HG03159 (cell line): ENCODE results near the gene GAD2.

Experiments used
- ATAC-seq: cut with Tn5 transposase; IDR thresholded peaks from one replicate; pipeline ENCODE4 v1.9.1; 2021; ENCODE audit warnings: mild to moderate bottlenecking, moderate library complexity; ENCODE audit not compliant: unreplicated experiment

The GAD2 gene

DNA sequence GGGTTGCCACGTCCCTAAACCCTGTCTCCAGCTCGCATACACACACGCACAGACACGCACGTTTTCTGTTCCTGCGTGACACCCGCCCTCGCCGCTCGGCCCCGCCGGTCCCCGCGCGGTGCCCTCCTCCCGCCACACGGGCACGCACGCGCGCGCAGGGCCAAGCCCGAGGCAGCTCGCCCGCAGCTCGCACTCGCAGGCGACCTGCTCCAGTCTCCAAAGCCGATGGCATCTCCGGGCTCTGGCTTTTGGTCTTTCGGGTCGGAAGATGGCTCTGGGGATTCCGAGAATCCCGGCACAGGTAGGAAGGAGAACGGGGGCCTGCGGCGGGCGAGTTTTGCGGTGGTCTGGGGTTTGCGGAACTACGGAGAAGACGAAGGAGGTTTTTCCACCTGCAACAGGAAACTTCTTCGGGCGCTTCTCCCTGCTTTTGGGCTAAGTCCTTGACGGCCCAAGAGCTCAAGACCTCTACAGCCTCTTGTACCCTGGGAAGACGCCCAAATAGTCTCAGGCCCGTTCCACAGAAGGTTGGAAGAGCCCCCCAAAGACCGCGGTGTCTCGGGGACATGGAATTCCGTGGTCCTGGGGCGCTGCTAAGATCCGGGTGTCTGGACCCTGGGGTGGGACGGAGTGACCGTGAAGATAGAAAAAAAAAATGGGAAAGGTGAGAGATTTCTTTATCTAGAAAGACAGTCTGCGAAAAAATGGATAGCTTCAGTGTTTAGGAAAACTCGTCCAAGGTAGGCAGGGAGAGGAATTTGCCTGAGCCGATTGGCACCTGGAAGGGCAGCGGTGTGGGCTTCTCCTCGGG, at the start of gene GAD2:
Gene GAD2, plus strand, starts transcription at position 190 of the 811 bp plus-strand sequence. Its CDS starts 36 bp downstream, at position 226.
- no peak for ATAC-seq

DNA sequence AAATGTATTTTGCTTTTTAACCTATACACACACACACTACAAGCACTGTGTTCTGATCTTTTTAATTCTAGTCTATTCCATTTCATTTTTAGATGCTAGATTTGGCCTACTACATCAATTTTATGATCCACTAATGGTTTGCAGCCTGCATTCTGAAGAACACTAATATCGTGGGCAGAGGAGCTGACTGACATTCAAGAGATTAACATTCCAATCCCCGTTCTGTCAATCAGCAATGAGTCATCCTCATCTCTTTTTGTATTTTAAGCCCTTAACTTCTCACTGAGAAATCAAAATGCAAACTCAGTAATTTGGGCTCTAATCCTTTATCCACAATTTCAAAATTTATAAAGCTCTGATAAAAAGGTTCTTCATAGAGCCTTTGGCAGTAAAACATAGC, 47.1 kb upstream of the GAD2 start:
- no peak for ATAC-seq

DNA sequence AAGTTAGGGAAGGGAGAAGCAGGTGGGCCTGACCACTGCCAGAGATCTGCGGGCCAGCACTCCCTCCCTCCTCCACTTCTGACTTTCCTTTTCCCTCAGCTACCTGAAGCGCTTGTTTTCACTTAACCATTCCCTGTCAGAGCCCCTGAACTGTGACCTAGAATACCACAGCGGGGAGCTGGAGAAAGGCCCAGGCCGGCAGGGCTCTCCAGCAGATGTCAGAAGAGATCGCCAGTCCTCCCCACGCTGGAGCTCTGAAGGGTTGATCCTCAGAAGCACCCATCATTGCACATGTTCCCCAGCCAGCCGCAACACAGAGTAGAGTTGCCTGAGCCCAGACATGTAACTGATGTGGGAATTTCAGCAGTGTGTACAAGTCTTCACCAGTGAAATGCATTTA, 44.4 kb upstream of the GAD2 start:
- no peak for ATAC-seq

DNA sequence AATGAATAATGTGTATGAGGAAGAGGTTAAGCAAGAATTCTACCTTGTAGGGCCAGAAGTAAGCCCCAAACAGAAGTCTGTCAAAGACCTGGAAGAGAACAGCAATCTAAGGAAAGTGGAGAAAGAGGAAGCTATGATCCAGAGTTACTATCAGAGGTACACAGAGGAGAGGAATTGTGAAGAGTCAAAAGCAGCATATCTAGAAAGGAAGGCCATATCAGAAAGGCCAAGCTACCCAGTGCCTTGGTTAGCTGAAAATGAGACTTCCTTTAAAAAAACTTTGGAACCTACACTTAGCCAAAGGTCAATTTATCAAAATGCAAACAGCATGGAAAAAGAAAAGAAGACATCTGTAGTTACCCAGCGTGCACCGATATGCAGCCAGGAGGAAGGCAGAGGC, 42.7 kb upstream of the GAD2 start:
- no peak for ATAC-seq

DNA sequence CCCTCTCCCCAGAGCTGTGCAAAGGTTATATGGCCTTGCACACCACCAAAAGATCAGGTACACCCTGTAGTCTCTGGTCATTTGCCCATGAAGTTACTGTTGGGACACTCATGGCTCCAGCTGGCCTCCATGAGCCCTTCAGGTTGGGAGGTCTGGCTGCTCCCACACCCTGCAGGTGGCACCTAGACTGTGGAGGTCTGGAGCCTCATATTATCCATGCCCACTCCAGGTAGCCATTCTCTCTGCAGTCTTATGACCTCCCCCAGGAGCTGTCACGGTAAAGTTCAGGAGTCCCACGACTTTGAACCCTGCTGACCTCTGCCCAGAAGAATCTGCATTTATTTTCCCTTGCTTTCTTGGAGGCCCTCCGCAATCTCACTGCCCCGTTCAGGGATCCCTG, 39.2 kb upstream of the GAD2 start:
- ATAC-seq = no peak

DNA sequence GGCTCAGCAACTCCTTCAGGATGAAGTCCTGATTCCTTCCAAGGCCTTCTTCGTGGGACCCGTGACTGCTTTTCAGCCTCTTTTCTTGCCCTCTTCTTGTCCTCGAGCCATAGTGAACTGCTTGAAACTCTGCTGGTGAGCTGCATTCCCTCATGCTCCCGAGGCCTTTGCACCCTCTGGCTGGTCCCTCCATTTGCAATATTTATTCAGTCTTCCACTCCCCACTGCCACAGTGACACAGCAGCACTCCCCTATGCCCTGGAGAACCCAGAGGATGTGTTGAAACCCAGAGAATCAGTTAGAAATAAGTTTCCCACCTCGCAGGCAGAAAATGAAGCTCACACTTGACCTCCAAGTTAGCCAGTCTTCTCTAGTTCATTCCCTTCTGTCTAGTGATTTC, 22.3 kb upstream of the GAD2 start:
- no peak for ATAC-seq

DNA sequence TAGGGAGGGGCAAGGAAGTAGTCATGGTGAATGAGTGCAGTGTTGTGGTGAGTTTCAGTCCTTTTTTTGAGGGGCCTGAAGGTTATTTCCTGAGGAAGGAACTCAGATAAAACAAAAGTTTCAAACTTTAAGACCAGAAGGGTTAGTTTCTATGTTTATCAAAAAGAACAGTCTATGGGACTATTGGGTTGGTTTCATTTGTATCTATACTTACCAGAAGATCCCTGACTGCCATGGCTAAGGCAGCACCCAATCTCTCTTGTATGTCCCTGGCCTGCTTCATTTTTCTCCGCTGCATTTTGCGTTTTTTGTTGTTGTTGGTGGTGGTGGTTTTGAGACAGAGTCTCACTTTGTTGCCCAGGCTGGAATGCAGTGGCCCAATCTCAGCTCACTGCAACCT, 19.3 kb upstream of the GAD2 start:
- no peak for ATAC-seq

DNA sequence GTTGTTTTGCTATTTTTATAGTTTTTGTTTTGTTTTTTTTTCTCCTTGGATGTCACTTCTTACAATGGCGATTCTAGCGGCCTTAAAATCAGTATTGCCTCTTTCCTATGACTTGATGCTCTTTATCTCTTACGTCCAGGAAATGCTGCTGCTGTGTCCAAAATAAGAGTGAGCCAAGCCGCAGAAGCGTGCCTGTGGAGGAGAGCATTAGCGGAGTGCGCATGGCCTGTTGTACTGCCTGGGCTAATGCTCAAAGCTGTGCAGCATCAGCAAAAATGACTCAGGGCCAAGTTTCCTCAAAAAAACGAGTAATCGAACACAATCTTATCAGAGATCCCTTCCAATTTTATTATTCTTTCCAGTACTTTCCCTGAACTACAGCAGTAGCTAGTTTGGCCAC, 18.5 kb upstream of the GAD2 start:
- ATAC-seq = no peak

DNA sequence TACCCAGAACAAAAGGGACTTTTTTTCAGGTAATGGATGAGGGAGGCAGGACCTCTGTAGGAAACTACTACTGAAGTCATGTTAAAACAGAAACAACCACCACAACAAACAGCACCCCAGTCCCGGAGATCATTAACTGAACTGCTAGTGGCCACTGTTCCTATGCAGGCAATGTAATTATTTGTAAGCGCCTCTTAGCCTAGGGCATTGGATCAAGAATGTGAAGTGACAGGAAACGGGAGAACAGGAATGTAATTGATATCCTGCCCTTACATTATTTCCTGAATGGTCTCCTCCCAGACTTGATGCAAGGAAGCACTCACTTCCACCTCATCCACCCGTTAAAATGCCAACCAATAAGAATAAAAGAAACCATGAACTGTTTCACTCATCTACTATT, 16.7 kb upstream of the GAD2 start:
- ATAC-seq = no peak

DNA sequence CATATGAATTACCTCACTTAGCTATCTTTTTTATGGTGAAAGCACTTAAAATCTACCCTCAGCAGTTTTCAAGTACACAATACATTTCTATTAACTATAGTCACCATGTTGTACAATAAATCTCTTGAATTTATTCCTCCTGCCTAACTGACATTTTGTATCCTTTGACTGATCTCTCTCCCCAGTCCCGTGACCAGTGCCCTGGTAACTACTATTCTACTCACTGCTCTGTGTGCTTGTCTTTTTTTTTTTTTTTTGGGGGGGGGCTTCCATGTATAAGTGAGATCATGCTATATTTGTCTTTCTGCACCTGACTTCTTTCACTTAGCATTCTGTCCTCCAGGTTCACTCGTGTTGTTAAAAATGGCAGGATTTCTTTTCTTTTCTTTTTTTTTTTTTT, 11.4 kb upstream of the GAD2 start:
- no peak for ATAC-seq

DNA sequence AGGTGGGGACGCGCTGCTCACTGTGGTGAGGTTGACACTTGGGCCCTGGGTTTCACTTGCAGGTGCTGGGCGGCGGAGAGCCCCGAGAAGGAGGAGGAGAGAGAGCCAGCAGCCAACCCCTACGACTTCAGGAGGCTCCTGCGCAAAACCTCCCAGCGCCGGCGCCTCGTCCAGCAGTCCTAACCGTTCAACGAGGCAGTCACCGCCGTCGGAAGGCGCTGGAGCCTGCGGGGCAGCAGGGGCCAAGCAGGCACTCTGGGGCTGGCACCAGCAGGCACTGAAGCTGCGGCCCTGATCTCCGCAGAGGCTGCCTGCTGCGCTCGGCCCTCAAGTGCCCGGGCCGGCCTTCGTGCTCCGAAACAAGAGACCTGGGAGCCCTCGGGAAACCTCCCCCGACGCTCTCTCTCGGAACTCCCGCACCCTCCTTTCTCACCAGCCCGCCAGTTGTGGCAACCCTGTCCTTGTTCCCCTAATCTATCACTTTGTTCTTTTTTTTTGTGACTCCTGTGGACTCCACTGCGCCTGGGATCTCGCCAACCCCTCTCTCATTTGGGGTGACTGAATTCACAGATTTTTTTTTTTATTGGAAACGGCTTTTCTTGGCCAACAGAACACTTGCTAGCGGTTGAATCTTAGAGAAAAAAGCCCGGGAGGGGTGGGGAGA, 4.7 kb upstream of the GAD2 start:
- ATAC-seq = no peak

DNA sequence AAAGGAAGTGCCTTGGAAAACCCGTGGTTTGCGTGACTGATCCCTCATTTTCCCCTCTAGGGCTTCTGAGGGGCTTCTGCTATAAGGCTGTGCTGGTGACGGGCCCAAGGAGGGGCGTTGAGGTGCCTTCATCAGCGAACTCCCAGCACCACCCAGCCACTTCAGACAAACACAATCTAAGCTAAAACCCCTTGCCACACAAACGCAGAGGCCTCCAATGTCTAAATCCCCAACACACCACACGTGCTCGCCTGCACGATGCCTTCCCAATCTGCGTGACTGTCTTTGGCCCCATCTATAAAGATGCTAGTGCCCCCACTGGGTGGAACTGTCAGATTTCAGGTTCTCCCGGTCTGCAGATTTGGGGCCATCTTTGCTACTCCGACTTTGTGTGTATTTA, 4.1 kb upstream of the GAD2 start:
- ATAC-seq = no peak

DNA sequence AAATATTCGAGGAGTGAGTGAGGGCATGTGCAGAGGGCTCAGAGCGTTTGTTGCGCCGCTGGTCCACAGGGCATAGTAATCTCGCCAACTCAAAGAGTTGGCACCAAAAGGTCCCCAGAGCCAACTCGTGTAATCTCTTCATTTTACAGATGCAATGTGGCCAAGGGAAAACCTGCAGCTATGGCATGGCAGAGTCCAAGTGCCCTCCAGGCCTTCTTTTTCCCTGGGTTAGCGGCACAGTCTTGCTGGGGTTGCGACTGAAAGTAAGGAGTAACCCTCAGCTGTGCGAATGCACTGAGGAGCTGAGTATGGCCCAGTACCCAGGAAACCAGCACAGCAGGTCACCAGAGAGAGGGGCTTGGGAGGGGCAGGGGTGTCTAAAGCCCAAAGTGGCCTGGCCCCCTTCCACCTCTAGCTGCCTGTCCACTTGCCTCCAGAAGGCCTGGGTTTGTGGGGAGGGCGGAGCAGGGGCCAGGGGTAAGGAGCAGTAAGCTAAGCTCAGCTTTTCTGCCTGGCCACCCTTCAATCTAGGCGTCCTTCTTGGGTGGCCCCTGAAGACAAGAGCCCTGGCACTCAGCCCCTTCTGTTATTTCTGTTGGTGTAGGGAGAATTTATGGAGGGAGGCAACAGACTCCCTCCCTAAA, 3.3 kb upstream of the GAD2 start:
- no peak for ATAC-seq

DNA sequence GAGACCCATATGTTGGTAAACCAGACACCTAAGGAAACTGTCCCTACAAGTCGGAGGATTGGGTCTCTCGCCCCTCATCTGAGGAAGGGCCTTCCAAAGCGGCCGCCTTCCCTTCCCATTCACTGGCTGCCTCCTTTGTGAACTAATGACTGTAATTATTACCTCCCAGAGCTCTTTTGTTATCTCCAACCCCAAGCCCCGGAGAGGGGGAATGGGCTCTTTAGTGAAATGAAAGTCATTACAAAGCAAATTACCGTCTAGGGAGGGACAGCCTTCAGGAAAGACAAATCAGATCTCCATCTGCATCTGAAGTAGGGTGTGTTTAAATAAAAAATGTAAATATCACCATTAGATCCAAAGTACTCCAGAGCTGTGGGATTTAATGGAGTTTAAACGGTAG, 2.6 kb upstream of the GAD2 start:
- ATAC-seq = no peak

DNA sequence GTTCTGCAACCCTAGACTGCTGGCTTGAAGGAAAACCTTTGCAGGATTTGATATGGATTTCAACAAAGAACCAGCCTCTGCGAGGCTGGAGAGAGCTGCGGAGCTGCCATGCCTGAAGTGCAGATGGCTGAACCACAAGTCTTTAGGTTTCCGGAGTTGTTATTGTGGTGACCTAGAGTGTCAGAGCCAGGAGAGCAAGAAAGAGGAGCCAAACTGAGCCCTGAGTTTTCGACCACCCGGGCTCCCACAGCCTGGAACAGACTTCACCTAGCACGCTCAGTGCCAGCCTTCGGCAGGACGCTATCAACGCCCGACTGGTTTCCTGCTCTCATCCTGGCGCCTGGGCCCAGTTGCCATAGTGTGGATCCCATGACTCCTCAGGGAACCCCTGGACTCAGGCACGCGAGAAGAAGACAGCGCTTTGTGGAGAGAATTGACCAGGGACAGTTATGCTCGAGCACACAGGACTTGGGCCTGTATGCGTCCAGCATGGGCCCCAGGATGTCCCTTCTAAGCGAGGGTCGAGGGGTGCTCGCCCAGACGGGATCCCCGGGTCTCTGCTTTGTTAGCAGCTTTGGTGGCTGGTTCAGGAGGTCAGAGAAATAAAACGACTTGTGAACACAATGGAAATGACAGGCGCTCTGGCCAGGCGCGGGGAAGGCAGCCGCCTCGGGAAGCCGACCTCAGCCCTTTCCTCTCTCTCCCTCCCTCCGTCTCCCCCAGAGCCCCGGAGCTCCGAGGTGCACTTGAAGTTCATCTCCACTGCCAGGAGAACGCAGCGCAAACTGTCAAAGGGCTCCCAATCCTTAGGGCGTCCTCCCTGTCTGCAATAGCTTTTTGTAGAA, 1.8 kb upstream of the GAD2 start:
- no peak for ATAC-seq

DNA sequence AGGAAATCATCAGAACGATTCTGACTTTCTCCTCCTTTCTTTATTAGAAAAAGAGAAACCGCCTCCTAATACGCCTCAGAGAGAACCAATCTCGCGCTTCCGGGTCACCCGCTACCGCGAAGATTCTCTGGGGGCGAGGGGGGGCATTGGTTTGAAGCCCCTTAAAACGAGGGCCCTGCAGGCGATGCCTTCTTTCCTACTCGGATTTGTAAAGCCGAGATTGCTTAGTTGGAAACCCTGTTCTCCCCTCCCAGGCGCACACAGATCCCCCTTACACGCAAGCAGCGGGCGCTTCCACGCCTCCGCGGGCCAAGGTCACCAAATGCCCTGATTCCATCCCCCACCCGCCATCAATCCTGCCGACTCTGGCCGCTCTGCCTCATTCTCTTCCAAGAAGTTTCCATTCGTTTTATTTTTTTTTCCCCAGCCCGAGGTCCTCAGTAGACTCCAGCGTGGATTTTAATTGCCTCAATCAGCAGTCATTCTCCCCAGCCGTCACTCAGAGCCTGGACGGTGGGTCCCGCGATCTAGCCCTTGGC, 1.1 kb upstream of the GAD2 start:
- no peak for ATAC-seq

DNA sequence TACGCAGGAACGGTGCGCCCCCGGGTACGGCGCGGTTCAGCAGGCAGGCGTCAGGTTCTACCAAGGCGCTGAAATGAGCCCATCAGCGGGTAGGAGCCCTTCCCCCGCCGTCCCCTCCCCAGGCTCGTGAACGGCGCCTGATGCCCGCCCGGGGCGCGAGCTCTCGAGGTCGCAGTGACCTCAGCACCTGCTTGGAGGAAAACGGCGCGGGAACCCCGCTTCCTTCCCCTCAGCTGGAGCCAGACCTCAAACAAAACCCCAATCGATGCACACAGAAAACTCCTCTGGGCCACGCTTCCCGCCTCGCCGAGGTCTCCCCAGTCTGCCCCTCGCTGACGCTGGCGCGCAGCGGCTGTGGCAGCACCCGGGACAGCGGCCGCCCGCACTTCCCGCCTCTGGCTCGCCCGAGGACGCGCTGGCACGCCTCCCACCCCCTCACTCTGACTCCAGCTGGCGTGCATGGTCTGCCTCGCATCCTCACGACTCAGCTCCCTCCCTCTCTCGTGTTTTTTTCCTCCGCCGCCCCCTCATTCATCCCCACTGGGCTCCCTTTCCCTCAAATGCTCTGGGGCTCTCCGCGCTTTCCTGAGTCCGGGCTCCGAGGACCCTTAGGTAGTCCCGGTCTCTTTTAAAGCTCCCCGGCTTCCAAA, 514 bp upstream of the GAD2 start:
- no peak for ATAC-seq

DNA sequence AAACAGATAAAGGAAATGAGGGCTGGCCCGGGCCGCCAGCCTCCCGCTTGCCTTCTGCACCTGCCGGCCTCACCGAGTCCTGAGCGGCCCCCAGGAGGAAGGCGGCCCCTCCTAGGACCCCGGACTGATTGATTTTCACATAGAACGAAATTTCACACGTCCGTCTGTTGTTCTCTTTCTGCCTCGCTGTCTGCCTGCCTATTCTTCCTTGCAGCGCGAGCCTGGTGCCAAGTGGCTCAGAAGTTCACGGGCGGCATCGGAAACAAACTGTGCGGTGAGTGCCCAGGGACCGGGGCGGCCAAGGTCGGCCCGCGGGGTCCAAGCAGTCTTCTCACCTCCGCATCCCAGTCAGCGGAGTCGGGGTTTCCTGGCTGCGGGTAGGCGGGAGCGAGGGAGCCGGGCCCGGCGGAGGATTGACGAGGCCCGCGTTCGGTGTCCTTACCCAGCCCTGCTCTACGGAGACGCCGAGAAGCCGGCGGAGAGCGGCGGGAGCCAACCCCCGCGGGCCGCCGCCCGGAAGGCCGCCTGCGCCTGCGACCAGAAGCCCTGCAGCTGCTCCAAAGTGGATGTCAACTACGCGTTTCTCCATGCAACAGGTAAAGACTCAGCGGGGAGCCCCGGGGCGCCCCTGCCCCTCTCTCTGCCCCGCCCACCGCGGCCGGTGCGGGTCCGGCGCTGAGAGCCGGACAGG, 967 bp downstream of the GAD2 start:
- ATAC-seq = no peak

DNA sequence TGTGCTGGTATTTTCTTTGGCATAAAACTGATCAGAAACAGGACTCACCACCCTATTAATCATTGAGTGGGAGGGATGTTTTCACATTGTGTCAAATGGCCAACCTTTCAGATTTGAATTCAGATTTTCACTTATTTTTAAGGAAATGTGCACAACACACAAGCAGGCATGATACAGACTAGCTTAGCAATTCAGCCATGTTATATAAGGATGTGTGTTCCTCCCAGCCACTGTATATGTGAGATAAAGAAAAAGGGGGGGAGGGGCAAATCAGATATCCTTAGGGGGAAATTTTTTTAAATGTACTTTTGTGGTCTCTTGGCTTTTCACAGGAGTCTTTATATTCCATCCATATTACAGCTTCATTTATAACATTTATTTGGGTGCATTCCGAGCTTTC, 3.1 kb downstream of the GAD2 start:
- ATAC-seq = no peak

DNA sequence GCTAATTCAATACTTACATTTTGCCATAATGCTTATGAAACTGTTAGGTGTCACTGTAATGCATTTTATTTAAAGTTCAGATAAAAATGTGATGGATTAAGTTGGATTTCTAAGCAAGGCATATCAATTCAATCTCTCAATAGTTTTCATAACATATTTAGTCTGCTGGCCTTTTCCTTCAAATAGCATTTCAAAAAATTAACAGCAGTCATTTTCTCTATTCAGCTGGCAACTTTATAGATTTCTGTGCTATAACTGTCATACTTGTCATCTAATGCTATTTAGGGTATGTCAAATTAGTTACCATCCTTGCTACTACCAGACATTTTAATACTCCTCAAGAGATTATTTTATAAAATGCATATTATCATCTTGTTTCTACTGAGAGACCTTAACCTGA, 4.3 kb downstream of the GAD2 start:
- ATAC-seq = no peak
